VCaP (cell line): ENCODE measurements around the gene SYNJ1.

ENCODE experiments used
- H3K27ac ChIP-seq: fragments of 450-650 bp; 2 replicates; pipeline ENCODE4 v1.5.1; 2017
- CTCF ChIP-seq: fragments of 450-650 bp; conservative IDR thresholded peaks from 2 replicates; pipeline ENCODE4 v1.5.1; 2017; ENCODE audit warnings: mild to moderate bottlenecking, moderate library complexity

SYNJ1 gene

DNA sequence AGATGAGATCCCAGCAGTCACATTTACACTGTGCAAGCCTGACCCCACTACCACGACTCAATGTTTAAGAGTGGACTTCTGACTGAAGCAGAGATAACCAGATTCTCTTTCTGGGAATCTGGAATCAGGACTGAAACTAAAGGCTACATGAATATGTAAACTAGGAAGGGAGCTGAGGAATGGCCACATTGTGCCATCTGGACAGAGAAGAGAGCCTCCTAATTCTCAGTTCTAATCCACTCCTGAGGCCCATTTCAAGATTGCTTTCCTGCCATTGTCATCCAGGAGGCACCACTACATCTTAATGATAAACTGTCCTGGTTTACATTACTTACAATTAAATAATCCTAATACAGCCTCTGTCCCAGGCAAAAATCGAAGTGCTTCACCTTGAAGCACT, 37.2 kb upstream of the SYNJ1 start:
- no peak for TF ChIP-seq CTCF
- H3K27ac ChIP-seq, result no peak overlapping the region

GRCh38 chr21:32764186-32764585, 36.4 kb upstream of the SYNJ1 start:
- no peak overlapping the region for H3K27ac ChIP-seq
- no peak for TF ChIP-seq CTCF

- H3K27ac ChIP-seq, result no peak overlapping the region
- no peak for TF ChIP-seq CTCF
Observed at GRCh38 chr21:32757804-32758203, 30.0 kb upstream of the SYNJ1 start.

DNA sequence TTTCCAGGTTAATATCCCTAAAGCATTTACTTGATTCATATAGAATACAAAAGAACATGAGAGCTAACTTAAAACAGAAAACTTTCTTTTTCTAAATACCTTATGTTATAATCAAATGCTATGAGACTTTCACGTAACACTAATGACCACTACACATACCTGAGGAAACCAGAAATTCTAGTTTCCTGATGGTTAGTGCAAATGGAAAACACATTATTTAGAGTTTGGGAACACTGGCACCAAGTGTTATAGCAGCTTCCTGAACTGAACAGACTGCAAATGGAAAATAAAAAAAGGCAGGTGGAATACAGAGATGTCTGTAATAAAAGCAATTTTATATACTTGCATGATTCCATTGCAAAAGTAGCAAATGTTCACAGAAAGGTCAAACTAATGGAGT, 28.3 kb upstream of the SYNJ1 start:
- no peak for TF ChIP-seq CTCF

DNA sequence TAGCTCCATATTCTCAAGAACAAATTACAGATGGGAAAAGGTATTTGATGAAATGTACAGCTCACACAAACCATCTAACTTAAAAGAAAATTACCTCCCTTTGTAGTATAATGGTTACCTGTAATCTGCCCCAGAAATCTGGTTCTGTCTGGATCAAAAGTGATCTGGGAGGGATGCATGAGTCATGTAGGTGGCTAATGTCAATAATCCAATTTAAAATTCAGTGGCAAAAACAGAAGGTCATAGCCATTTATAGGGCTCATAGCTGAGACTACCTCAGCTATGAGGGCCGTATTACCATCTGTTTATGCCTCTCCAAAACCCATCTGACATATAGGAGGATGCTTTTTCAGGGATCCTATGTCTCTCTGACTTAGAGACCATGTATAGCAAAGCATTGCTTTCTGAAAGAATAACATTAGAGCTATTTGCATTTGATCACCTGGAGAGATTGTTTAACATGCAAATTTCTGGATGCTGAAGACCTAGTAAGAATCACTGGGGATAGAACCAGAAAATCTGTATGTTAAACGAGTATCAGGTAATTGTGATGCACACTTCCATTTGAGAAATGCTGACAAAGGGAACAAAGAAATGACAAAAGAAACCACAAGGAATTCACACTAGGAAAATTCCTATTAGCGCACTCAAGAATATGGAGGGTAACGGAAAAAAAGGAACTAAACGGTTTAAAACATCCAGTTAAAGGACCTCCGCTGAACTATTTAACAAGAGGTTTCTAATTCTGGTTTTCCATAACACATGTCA, 26.2 kb upstream of the SYNJ1 start:
- TF ChIP-seq CTCF, result no peak
- H3K27ac ChIP-seq, result no peak overlapping the region

More for the DNA sequence above, 28.3 kb upstream of the SYNJ1 start:
- peak overlapping the region; percentile 31 for H3K27ac ChIP-seq

DNA sequence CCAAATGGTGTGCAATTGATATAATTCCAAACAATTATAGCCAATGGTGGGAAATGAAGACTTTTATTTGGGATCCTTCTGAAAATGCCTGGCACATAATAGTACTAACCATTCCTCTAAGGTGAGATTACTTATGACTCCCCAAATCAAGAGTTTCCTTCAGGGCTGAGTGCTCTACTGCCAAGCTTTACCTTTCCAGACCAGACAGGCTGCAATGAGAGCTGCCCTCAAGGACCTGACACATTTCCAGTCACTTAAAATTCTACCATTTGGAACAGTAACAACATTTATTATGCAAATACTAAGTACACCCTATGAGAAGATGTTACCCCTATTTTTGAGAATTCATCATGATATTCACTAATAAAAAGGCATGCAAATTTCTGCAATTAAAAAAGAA, 22.6 kb upstream of the SYNJ1 start:
- no peak for TF ChIP-seq CTCF

GRCh38 chr21:32749662-32750061, 21.8 kb upstream of the SYNJ1 start:
- TF ChIP-seq CTCF, result no peak
- no peak overlapping the region for H3K27ac ChIP-seq

More for the DNA sequence above, 22.6 kb upstream of the SYNJ1 start:
- H3K27ac ChIP-seq, result no peak overlapping the region
